Left kidney (tissue), 2 donors: ENCODE measurements around the gene MAMDC4. TPM values are rescaled to one million over a fixed set of nuclear protein-coding genes. Genes with fewer than 3 reads are reported as not detected.
"Not testable (repeated sequence)": the region's sequence is repeated elsewhere in the genome, so short reads cannot be mapped to it uniquely, and the experiment has no call there.

Experiments
- DNase-seq: peaks from one replicate; pipeline ENCODE4 v3.0.0-alpha.2; 2013
- polyA plus RNA-seq: library from polyadenylated mRNA; unstranded; fragments of 120-200 nt; gene quantifications from one replicate; pipeline ENCODE4 v1.2.1, GENCODE V29; 2013; ENCODE audit not compliant: insufficient read length

MAMDC4 gene
- polyA plus RNA-seq, 1 donor, result 5.4 TPM

GRCh38 chr9:136824496-136825225, 27.5 kb upstream of the MAMDC4 start:
- no peak for DNase-seq

- no peak for DNase-seq
Observed at GRCh38 chr9:136825295-136826187, 26.6 kb upstream of the MAMDC4 start.

- no peak for DNase-seq
Observed at GRCh38 chr9:136826188-136826541, 26.0 kb upstream of the MAMDC4 start.

DNA sequence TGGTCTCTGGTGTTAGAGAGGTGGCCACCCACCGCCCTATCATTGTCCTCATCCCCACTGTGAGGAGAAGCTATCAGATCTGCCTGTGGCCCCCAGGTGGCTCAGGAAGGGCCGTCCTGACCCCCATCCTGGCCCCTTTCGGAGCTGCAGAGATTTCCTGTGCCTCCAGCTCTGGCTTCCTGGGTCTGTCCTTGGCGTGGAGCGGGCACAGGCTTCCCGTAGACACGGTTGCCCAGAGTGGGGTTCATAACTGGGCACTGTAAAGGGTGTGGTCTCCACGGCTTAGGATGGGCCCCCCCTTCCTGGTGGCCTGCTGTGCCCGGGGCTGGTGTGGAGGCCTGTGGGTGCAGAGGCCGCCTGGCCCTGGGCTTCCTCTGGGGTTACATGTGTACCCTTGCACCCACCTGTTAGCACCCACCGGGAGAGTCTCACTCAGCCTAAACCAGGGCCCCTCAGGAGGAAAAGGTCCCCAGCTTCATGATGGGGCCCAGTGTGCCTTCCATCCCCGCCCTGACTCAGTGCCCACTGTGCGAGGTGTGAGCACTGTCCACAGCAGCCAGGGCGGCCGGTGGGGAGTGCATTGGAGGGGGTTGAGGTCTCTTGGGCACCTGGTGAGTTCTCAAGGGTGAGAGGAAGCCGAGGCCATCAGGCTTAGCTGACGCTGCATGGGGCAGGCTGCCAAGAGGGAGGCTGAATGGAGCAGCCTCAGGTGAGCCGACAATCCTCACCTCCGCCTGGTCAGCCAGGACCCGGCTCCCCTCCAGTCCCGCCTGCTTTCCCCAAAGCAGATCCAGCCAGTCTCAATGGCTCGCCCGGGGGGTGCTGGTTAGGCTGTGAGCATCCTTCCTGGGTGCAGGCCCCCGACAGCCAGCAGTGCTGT, 25.2 kb upstream of the MAMDC4 start:
- no peak for DNase-seq

DNA sequence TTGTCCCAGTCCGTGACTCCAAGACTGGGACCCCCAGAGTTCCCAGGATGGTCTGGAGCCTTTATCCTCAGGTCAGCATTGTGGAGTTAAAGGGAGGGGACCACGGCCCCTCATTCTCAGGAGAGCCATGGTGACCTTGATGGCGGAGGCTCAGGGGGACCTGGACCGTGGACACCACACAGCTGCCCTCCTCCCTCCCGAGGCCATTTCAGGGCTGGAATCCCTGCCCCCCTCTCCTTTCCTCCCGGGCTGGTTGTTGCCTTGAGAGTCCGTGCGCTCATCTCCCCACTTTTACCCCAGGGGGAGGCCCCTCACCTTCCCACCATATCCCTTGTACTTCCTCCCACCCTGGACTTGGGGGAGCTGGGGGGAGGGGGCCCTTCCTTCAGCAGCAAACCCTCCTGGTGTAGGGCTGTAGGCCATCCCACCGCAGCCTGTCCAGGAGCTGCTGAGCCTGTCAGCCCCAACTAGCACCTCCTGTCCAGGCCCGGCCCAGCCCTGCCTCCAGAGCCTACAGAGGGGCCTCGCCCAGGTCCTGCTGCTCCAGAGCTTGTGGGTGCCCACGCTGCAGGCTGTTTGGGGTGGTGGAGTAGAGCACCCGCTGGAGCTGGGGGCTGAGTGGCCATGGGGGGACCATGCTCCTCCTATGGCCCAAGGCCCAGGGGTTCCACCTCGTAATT, 24.2 kb upstream of the MAMDC4 start:
- DNase-seq, result no peak

DNA sequence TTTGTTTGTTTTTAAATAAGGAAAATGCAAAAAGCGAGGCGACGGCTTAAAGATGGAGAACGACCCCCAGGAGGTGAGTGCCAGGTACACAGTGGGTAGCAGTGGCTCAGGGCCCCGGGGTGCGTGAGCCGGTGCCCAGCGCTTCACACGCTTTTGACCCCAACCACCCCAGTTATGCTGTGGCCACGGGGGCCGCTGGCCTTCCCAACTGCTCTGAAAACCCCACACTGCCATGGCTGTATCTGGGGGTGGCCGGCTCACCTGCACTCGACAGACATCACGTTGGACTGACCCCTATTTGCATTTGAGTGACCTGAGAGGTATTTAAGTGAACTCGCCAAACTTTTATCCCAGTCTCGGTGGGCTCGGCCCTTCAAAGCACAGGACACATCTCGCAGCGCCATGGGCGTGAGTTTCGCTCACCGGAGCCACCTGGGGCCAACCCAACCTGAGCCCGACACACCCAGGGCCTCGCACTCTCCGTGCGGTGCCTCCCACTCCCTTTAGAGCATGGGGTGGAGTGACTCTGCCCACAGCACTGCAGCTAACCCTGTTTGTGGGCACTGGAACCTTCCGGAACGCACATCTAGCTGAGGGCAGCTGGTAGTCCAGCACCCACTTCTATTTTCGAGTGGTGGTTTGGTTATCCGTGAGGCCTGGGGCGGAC, 23.5 kb upstream of the MAMDC4 start:
- no peak for DNase-seq

- no peak for DNase-seq
Observed at GRCh38 chr9:136829412-136829811, 22.7 kb upstream of the MAMDC4 start.

DNA sequence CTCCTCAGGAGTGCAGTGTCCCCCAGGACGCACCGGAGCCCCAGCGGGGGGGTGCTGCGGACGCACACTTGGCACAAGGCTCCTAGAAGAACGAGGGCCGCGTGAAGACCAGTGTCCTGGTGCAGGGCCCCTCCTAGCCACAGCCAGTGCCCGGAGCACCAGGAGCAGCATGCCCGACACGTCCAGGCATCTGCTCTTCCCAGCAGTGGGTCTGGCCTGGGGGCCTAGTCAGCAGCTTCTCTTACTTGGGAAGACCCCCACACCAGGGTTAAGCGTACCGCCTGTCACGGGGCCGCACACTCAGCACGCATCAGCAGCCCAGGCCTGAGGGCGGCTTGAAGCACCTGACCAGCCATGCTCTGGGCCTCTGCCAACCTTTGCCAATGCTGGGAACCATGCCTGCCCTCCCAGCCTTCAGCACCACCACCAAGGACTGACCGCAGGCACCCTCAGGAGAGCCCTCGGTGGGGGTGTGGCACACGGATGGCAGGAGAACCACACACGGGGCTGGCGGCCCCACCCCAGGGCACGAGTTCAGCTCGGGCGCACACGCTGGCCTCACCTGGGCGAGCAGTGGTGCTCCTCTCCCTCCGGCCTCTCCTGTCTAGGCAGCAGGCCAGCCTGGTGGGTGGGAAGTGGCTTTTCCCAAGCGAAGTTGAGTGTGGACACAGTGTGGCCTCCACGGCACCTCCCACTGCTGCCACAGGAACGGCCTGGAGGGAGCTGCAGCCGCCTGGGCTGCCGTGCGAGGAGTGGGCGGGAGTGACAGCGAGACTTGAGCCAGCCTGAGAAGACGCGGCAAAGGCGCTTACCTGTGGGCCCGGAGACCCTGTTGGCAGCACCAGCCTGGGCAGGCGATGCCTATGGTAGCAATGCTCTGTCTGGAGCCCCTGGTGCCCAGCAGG, 21.9 kb upstream of the MAMDC4 start:
- no peak for DNase-seq

GRCh38 chr9:136831002-136831719, 21.0 kb upstream of the MAMDC4 start:
- no peak for DNase-seq

DNA sequence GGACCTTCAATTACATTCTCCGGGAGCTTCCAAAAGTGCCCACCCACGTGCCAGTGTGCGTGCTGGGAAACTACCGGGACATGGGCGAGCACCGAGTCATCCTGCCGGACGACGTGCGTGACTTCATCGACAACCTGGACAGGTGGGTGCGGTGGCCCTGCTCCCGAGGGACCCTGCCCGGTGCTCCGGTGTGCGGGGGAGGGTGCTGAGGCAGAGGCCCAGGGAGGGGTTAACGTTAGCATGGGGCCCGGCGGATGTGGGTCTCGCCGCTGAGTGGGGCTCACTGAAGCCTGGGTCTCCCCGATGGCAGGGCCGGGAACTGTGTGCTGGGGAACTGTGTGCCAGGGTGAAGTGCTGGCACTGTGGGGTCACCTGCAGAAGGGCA, 20.4 kb upstream of the MAMDC4 start:
- DNase-seq, result no peak

DNA sequence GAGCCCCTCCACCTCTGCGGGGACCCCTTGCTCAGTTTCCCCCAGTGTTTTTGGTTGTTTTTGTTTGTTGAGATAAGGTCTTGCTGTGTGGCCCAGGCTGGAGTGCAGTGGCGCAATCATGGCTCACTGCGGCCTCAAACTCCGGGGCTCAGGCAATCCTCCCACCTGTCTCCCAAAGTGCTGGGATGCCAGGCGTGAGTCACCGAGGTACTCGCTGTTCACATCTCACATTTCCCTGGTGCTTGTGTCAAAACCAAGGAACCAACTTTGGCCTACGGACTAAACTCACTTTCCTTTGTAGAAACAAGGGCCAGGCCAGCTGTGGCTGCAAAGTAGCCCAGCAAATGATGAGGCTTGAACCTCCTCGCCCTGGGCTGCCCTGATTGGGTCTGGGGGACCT, 19.6 kb upstream of the MAMDC4 start:
- DNase-seq, result no peak

- not testable (repeated sequence) for DNase-seq
Observed at GRCh38 chr9:136833381-136834048, 18.6 kb upstream of the MAMDC4 start.

GRCh38 chr9:136835162-136835931, 16.8 kb upstream of the MAMDC4 start:
- no peak for DNase-seq

DNA sequence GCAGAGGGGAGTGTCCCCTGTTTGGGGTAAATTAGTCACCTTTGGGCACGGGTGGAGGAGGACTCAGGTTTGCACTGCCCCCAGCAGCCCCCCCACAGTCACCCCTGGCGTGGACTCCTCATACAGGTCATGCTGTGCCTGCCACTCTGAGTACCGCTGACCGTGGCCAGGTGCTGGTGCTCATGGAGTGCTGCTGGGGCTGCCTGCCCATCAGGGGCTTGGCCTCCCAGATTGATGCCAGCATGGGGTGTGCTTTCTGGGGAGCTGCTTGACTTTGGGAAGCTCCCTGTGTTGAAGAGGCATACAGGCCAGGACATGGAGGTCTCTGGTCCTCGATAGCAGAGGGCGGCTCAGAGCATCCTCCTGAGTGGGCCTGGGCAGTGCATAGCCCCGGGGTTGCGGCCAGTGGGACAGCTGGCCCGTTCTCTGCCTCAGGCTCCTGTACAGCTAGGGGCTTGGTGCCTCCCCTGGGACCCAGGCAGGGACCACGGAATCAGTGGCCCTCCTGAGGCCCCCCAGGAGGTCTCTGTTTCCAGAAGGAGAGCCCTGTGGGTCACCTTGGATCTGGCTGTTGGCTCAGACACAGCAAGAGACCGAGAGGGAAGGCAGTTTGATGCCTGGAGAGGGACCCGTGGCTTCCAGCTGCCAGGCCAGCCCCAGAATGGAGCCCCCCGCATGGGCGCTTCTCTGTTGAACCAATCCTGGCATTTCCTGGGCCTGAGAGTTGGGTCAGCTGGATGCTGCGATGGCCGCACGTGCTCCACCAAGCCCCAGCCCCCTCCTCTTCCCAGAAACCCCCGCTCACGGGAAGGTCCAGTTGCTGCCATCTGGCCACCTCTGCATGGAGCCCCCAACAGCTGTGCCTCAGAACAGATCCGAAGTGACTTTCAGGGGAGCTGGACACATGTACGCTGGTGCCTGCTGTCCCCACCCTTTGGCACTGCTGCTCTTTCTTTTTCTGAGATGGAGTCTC, 15.9 kb upstream of the MAMDC4 start:
- DNase-seq, result no peak

DNA sequence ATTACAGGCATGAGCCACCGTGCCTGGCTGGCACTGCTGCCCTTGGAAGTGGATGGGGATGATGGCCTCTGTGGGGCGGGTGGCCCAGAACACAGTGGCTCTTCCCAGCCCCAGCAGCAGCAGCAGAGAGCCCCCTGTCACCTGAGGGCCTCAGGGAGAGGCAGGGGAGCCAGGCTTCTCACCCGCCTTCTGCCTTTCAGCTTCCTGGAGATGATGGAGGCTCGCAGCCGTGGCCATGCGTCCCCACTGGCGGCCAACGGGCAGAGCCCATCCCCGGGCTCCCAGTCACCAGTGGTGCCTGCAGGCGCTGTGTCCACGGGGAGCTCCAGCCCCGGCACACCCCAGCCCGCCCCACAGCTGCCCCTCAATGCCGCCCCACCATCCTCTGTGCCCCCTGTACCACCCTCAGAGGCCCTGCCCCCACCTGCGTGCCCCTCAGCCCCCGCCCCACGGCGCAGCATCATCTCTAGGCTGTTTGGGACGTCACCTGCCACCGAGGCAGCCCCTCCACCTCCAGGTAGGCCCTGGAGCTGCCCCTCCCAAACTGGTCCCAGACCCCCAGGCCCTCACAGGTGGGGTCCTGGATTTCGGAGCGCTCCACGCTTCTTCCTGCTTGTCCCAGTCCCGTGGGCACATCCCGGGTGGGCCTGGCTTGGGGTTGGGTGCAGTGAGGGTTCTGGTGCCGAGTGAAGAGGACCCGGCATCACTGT, 14.8 kb upstream of the MAMDC4 start:
- no peak for DNase-seq

DNA sequence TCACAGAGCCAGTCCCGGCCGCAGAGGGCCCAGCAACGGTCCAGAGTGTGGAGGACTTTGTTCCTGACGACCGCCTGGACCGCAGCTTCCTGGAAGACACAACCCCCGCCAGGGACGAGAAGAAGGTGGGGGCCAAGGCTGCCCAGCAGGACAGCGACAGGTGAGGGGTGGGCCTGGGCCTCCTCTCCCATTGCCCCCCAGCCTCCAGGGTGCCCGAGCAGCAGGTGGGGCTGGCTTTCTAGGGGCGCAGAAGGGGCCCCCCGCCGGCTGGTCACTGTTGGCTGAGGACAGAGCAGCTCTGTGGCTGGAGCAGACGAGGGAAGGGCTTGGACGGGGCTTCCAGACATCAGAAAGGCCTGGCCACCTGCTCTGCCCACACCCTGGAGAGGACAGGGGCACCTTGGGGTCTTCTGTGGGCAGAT, 14.3 kb upstream of the MAMDC4 start:
- not testable (repeated sequence) for DNase-seq
